ENCODE measurements around the gene PDGFC.

- no peak for TF ChIP-seq CTCF (IDR thresholded peaks at IDR 0.05)
- TF ChIP-seq REST (IDR thresholded peaks at IDR 0.05; ENCODE audit: insufficient read depth in 1 of 2, low read depth in 2 of 2, low read length in 1 of 2) = no peak
- TF ChIP-seq POLR2AphosphoS5 (IDR thresholded peaks at IDR 0.05; ENCODE audit: low read depth, low read length) = no peak
These were observed 138.7 kb downstream of the PDGFC start for GRCh38 chr4:156832886-156833285.

All from Panc1 (cell line).